ENCODE results near the gene A2M. TPM values are rescaled to one million over a fixed set of nuclear protein-coding genes. Genes with fewer than 3 reads are reported as not detected.

A2M gene
- total RNA-seq, 2 donors from 2014 or later = 0.66 TPM; not detected in 1

DNA sequence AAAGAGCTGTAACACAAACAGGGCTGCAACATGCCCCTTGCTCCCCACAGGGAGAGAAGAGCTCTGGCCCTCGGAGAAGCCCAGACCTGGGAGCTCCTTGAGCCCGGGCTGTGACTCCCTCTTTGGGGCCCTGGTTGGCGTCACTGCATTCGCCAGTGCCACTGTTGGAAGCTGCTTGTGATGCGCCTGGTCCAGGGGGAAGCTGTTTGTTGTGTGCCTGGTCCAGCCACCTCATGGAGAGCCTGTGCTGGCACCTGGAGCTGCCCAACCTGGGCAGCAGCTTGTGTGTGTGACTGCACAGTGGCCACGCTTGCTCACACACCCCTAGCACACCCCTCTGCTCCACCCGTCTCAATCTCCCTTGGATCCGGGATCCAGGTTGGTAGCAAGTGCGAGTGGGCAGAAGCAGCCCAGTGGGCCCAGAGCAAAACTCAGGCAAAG is 49.5 kb downstream of the A2M start:
- H3K9ac ChIP-seq (ENCODE audit: extremely low read depth, low read length, poor library complexity, severe bottlenecking) = no peak overlapping the region
- H3K4me1 ChIP-seq (ENCODE audit: control insufficient read depth, insufficient read depth, low read length) = no peaks in the 10 kb centered on the region
- H3K4me3 ChIP-seq (ENCODE audit: low read length) = no peak overlapping the region
- H3K4me3 Mint-ChIP-seq = peak overlapping the region; percentile 78
- H3K27me3 Mint-ChIP-seq (ENCODE audit: insufficient read depth) = peaks cover 7% of the 10 kb centered on the region
- TF ChIP-seq, protein P1, sequence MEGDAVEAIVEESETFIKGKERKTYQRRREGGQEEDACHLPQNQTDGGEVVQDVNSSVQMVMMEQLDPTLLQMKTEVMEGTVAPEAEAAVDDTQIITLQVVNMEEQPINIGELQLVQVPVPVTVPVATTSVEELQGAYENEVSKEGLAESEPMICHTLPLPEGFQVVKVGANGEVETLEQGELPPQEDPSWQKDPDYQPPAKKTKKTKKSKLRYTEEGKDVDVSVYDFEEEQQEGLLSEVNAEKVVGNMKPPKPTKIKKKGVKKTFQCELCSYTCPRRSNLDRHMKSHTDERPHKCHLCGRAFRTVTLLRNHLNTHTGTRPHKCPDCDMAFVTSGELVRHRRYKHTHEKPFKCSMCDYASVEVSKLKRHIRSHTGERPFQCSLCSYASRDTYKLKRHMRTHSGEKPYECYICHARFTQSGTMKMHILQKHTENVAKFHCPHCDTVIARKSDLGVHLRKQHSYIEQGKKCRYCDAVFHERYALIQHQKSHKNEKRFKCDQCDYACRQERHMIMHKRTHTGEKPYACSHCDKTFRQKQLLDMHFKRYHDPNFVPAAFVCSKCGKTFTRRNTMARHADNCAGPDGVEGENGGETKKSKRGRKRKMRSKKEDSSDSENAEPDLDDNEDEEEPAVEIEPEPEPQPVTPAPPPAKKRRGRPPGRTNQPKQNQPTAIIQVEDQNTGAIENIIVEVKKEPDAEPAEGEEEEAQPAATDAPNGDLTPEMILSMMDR (conservative IDR thresholded peaks at IDR 0.05) = no peak
- H3K27me3 ChIP-seq (ENCODE audit: control insufficient read depth, insufficient read depth, low read length, poor library complexity, severe bottlenecking) = no peaks in the 10 kb centered on the region
- no peak for DNase-seq
- H3K9me3 ChIP-seq (ENCODE audit: control insufficient read depth, low read length) = peaks cover 8% of the 10 kb centered on the region
- no peak overlapping the region for H3K27ac ChIP-seq (ENCODE audit: low read depth, low read length)
- H3K36me3 Mint-ChIP-seq (ENCODE audit: low read depth) = no peaks in the 10 kb centered on the region
- H3K36me3 ChIP-seq (ENCODE audit: control insufficient read depth, insufficient read depth, low read length) = no peaks in the 10 kb centered on the region
- 96 to 100% methylated on average over 4 to 9 of the region's 9 CpGs for WGBS, 2 experiments (ENCODE audit: insufficient coverage in 1 of 2, insufficient read length in 1 of 2)
- H3K9me3 Mint-ChIP-seq = no peaks in the 10 kb centered on the region
- H3K4me1 Mint-ChIP-seq = peaks cover 15% of the 10 kb centered on the region
- H3K27ac Mint-ChIP-seq = no peak overlapping the region

DNA sequence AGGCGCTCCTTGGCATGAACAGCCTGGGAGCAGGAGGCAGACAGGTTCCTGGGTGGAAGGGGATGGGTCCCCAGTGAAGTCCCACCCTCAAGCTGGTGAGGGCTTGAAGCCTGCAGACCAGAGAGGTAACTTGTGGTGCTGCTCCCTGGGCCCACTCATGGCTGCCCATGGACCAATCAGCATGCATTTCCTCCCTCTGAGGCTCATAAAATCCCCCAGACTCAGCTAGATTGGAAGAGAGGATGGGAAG is 50.2 kb downstream of the A2M start:
- H3K27me3 Mint-ChIP-seq (ENCODE audit: insufficient read depth) = peaks cover 7% of the 10 kb centered on the region
- H3K27ac Mint-ChIP-seq = peak overlapping the region; percentile 93
- no peaks in the 10 kb centered on the region for H3K9me3 Mint-ChIP-seq

DNA sequence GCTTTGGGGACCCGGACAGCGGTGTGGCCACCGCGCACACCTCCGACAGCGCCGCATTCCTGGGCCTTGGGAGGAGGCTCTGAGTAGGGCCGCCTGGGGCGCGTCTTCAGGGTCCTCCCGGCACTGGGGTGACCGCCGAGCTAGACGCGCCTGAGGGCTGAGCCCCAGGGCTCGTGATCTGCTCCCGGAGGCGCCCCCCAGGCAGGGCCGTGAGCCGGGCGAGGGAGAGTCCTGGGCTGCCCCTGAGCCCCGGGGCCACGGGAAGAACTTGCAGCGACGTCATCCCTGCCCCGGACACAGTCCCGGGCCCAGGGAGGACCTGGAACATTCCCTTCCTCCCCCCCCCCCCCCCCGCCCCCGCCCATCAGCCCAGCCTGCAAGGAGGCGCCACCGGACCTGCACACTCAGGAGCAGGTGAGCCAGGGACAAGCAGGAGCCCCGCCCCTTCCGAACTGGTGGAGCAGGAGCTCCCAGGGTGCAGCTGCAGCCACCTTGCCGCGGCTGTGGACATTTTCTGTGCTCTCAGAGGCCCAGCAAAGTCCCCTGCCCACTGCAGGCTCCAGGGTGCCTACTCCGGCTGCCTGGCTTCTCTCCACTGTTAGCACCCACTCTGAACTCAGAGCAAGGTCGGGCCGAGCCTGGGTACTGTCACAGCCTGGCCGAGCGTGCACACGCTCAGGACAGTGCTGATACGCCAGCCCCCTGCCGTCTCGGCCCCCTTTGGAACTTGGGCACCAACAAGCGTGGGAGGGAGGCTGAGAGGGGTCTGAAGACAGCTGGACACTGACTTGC is 50.7 kb downstream of the A2M start:
- Histone ChIP-seq H3K27ac (ENCODE audit: low read depth, low read length) (peak overlapping the region; percentile 68), H3K36me3 (ENCODE audit: control insufficient read depth, insufficient read depth, low read length) (no peaks in the 10 kb centered on the region), H3K9me3 (ENCODE audit: control insufficient read depth, low read length) (peaks cover 8% of the 10 kb centered on the region), H3K4me3 (ENCODE audit: low read length) (peak overlapping the region; percentile 81), H3K9ac (ENCODE audit: extremely low read depth, low read length, poor library complexity, severe bottlenecking) (peak overlapping the region; percentile 82), H3K4me1 (ENCODE audit: control insufficient read depth, insufficient read depth, low read length) (no peaks in the 10 kb centered on the region), H3K27me3 (ENCODE audit: control insufficient read depth, insufficient read depth, low read length, poor library complexity, severe bottlenecking) (no peaks in the 10 kb centered on the region)
- peak overlapping the region; percentile 78 for H3K4me3 Mint-ChIP-seq
- 24 to 25% methylated on average over 12 to 43 of the region's 45 CpGs for WGBS, 2 experiments (ENCODE audit: insufficient coverage in 1 of 2, insufficient read length in 1 of 2)
- no peaks in the 10 kb centered on the region for H3K36me3 Mint-ChIP-seq (ENCODE audit: low read depth)
- peaks cover 15% of the 10 kb centered on the region for H3K4me1 Mint-ChIP-seq
- peak overlapping the region; percentile 93 for H3K27ac Mint-ChIP-seq
- H3K9me3 Mint-ChIP-seq = no peaks in the 10 kb centered on the region
- peak; percentile 99 for DNase-seq
- TF ChIP-seq, protein P1 (conservative IDR thresholded peaks at IDR 0.05) = peak; percentile 8
- H3K27me3 Mint-ChIP-seq (ENCODE audit: insufficient read depth) = peaks cover 6% of the 10 kb centered on the region

More for the DNA sequence above, 50.2 kb downstream of the A2M start:
- Histone ChIP-seq H3K27ac (ENCODE audit: low read depth, low read length) (no peak overlapping the region), H3K27me3 (ENCODE audit: control insufficient read depth, insufficient read depth, low read length, poor library complexity, severe bottlenecking) (no peaks in the 10 kb centered on the region), H3K4me1 (ENCODE audit: control insufficient read depth, insufficient read depth, low read length) (no peaks in the 10 kb centered on the region), H3K36me3 (ENCODE audit: control insufficient read depth, insufficient read depth, low read length) (no peaks in the 10 kb centered on the region), H3K9ac (ENCODE audit: extremely low read depth, low read length, poor library complexity, severe bottlenecking) (no peak overlapping the region), H3K4me3 (ENCODE audit: low read length) (peak overlapping the region; percentile 40), H3K9me3 (ENCODE audit: control insufficient read depth, low read length) (peaks cover 8% of the 10 kb centered on the region)
- Mint-ChIP-seq H3K4me3 (peak overlapping the region; percentile 78), H3K4me1 (peaks cover 15% of the 10 kb centered on the region), H3K36me3 (ENCODE audit: low read depth) (no peaks in the 10 kb centered on the region)
- DNase-seq = no peak
- TF ChIP-seq, protein P1 (conservative IDR thresholded peaks at IDR 0.05) = no peak
- WGBS, 2 experiments (ENCODE audit: insufficient coverage in 1 of 2, insufficient read length in 1 of 2) = 88% methylated on average over 1 of the region's 1 CpG; no CpG with 5 or more reads in 1 of the 2 experiments

Measured in endodermal cell (in vitro differentiated cells).